Measurements from ENCODE around the gene NOS1AP.

The NOS1AP gene

DNA sequence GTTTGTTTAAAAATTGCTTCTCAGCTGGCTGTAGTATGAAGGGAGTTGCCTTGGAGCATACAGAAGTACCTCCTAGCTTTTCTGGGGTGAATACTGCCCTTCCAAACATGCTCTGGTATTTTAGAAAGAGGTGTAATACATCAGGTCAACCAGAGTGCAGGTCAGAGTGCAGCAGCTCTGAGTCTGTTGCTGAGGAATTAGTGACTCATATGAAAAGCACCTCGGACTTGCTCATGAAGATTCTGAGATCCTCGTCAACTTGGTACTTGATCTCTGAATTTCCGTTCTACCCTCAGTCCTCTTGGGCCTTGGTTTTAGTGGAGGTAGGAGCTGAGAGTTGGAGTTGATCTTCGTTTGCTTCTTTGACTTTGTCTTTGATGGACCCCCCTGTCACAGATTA is 67.3 kb downstream of the NOS1AP start:
- DNase-seq (ENCODE audit: low read depth in 1 of 2, low spot score in 1 of 2): no peak

DNA sequence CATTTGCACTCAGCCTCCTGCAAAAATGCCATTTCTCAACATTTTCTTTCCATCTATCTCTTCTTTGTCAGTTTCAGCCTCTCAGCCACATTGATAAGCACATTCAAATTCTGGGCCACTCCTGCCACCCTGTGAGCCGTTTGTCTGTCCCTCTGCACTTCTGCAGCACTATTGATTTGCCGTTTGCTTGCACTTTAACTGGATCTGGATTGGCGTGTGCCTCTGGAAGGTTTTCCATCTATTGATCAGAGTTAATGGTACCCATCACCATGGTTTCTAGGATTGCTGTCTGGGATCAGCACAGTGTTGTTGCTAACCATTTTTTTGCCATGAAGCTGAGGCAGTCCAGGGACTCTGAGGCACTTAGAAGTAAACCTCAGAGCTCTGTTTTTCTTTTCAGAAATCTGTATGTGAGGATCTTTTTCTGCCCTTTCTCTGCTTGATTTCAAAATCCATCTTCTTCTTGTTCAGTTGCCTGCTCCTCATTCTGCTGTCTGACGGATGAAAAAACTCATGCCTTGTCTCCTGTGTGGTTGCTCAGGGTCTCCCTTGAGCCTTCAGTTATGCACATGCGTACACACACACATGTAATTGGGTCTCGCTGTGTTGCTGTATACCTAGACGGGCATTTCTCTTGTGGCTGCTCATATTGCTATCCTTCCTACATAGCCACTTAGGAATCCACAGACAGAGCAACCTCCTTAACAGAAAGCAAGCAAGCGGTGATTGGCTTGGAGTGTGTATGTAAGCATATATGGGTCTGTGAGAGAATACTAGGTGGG is 67.9 kb downstream of the NOS1AP start:
- DNase-seq (ENCODE audit: low read depth in 1 of 2, low spot score in 1 of 2): no peak

DNA sequence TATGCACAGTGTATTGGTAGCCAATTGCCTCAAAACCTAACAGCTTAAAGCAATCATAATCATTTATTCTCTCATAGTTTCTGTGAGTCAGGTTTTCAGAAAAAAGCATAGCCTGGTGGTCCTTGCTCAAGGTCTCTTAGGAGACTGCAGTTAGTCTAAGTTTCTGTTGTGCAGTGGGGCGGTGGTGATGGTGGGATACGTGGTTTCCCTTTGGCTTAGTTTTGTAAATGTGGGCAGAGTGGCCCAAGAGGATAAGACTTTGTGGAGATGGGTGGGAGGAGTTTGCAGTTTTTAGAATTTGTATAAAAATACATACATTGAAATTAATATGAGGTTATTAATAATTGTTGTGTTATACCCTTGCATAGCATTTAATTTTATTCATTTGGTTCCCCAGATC is 68.6 kb downstream of the NOS1AP start:
- DNase-seq (ENCODE audit: low read depth in 1 of 2, low spot score in 1 of 2): no peak

DNA sequence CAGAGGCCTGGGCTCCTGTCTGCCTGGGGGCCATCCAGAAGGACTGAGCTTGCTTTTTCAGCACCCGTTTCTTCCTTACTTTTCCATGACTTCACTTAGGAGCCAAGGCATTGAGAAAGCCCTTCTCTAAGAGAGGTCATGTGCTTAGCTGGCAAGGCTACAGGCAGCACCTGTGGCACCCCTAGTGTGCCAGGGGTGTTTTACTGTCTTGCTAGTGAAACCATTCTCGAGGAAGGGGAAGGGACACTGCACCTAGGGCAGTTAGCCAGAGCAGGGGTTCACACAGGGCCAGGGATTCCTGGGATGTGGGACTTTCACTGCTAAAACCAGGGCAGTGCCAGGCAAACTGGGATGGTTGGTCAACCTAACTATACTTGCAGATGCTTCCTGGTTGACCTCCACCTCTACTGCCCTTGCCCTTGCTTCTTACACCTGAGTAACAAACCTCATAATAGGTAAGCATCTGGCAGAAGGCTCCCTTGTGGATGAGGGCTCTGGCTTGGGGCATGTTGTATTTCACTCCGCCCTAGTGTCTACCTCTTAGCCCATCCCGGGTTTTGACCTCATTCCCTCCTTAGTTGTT is 69.2 kb downstream of the NOS1AP start:
- no peak for DNase-seq (ENCODE audit: low read depth in 1 of 2, low spot score in 1 of 2)

DNA sequence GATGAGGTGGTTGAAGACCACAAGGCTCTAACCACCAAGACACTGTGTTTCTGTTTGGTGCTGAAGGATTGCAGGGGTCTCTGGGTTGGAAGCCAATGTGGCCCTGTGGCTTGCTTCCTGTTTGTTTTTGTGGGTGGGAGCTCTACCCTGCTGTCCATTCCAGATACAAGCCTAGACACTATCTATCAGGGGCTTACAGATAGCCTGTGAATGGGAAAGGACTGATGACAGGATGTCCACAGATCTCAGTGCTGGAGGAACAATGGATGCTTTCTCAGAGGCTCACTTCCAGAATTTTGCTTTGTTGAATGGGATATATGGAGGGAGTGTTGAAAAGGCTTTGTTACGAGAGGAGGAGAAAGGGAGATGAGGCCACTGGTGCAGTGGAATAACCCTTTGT is 69.7 kb downstream of the NOS1AP start:
- DNase-seq (ENCODE audit: low read depth in 1 of 2, low spot score in 1 of 2): no peak

DNA sequence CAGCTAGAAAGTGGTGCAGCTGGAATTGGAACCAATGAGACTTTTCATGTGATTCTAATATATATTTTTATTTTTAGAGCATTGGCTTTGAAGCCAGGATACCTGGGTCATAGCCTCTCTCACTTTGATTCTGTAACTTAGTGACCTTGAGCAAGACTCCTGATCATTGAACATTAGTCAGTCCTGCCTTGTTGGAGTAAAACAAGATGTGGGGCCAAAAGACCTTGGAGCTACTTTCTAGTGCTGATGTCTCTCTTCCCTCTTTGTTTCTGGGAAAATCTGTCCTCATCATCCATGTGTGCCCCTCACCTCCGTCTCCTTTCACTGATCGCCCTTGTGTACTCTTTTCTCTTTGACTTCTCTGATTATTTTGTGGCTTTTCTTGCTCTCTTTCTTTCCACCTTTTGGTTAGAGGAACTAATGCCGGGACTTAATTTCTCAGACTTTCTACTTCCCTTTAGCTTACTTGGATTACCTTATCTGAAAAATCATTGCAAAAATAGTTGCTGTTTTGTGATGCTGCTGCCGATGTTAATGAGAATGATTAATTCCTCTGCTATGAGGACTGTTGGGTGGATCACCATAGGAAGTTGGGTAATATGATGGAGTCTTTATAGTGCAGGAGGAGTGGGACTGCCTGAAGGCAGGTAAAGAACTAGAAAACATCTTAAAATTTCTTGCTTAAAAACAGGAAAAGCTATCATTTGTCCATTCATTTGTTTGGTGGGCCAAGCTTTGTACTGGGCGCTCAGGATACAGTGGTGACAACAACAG is 72.0 kb downstream of the NOS1AP start:
- no peak for DNase-seq (ENCODE audit: low read depth in 1 of 2, low spot score in 1 of 2)

DNA sequence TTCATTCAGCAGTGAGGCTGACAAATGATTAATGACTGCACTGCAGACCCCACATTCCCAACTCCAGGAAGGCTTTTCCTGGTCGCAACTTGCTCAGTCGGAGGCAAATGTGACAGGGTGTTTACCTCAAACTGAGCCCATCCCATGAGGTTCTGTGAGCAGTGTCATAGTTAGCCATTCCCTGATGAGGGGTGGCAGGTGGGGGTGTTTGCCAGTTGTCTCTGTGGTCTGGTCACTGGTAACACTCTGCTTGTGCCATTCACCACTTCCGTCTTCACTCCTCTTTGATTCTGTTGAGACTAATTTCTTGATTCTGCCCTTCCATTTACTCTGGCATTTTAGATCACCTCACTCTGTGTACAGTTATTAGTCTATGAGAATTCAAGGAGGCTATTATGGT is 73.5 kb downstream of the NOS1AP start:
- no peak for DNase-seq (ENCODE audit: low read depth in 1 of 2, low spot score in 1 of 2)

DNA sequence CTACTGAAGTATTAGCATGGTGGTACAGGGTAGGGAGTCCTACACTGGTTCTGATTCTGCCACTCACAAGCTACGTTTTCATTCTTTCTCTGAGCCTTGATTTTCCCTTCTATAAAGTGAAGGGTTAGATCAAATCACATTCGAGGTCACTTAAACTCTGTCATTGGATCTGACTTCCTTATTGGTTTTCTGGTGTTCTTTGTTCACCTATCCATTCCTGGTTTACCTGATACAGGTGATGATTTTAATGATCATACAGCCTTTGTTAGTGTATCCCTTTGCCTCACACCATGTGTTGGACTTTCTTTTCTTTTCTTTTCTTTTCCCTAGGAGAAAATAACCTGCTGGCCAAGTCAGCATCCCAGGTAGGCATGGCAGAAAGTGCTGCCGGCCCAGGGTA is 74.8 kb downstream of the NOS1AP start:
- DNase-seq (ENCODE audit: low read depth in 1 of 2, low spot score in 1 of 2): no peak

DNA sequence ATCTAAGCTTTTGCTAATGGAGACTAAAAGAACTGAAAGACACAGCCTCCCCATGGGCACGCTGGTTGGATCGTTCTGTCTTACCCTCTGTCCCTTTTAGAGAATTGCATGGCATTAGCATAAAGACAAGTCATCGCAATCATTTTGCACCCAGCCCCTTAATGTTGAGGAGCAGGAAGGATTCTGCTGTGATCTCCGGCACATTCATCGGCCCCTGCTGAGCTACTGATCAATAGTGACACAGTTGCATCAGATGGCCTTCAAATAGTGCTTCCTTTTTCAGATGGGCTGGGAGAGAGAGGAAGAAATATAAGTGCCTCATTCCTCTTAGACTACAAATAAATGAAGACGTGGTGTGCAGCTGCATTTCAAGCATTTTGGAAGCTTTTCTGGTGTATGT is 75.4 kb downstream of the NOS1AP start:
- DNase-seq (ENCODE audit: low read depth in 1 of 2, low spot score in 1 of 2): no peak

DNA sequence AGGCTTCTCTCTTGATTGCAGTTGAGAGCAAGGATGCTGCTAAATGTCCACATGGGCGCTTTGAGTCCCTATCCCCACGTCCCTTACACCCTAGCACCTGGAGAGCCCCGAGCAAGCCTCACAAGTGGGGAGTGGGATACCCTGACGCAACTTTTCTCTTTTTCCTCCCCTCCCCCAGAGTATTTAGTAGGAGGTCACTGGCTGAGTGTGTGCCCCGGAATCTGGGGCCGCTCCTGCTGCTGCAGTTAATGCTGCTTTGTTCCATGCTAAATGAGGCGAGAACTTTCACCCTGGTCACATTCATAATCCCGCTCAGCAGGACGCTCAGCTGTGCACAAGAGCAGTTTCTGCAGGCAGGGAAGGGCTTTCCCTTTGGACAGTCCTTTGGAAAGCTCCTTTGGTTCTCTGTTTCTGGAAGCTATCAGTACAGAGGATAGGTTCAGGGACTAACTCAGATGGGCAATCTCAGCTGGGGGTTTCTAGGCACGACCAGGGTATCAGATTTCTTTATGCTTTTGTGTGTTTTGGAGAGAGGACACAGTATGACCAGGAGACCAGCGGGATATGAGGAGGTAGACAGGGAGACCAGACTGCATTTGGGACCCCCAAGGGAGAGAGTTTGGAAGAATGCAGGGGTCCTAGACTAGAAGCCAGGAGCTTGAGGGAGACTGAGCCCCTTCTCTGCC is 75.9 kb downstream of the NOS1AP start:
- DNase-seq (ENCODE audit: low read depth in 1 of 2, low spot score in 1 of 2): no peak

DNA sequence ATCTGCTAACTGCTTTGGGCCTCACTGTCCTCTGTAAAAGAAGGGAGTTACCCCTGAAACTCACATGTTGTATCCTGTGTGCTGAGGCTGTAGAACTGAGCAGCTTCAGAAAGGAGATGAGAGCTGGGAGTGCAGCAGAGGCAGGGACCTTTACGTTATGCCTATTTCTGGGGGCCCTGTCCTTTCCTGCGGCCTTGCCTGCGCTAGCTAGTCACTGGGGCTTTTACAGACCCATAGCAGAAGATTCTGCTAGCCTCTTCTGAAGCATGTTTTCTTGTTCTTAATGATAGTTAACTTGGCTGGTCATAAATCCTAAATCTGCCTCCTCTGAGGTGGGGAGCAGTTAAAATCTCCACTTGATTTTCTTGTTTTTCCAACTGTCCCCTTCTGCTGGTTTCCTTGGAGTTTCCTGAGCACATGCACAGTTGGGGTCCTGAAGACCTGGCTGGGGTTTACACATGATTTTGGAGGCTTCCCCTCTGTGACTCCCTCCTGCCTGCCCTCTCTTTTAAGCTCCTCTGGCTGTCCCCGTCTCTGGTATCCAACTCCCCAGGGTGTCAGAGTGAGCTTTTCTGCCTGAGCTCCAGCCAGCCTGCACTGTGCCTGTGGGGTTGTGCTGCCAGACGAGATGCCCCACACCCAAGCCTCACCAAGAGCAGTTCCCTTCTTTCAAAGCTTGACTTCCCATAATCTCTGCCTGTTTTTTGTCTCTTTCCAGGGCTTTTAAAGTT is 76.6 kb downstream of the NOS1AP start:
- DNase-seq (ENCODE audit: low read depth in 1 of 2, low spot score in 1 of 2): no peak

DNA sequence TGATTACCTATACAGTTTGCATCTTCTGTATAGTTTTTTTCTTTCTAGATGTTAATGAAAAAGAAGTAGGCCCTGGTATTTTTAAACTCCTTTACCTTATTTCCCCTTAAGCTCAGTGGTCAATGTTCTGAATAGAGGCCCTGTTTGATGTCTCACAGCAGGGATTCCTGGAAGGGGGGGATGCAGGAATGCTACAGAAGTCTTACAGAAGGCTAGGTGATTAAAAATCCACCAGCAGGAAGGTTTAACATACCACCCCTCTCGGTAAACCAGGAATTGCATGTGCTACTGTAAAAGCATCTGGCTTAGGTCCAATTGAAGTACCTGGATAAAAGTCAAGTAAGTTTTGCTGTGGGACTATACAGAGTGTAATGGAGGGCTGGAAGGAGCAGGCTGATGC is 78.3 kb downstream of the NOS1AP start:
- no peak for DNase-seq (ENCODE audit: low read depth in 1 of 2, low spot score in 1 of 2)

DNA sequence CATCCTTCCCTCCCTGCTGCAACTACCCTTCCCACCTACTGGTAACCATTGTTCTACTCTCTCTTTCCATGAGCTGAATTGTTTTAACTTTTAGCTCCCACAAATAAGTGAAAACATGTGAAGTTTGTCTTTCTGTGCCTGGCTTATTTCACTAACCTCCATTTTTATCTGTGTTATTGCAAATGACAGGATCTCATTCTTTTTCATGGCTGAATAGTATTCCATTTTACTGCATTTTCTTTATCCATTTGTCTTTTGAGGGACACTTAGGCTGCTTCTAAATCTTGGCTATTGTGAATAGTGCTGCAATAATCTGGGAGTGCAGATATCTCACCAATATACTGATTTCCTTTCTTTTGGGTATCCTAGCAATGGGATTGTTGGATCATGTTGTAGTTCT is 80.6 kb downstream of the NOS1AP start:
- no peak for DNase-seq (ENCODE audit: low read depth in 1 of 2, low spot score in 1 of 2)

DNA sequence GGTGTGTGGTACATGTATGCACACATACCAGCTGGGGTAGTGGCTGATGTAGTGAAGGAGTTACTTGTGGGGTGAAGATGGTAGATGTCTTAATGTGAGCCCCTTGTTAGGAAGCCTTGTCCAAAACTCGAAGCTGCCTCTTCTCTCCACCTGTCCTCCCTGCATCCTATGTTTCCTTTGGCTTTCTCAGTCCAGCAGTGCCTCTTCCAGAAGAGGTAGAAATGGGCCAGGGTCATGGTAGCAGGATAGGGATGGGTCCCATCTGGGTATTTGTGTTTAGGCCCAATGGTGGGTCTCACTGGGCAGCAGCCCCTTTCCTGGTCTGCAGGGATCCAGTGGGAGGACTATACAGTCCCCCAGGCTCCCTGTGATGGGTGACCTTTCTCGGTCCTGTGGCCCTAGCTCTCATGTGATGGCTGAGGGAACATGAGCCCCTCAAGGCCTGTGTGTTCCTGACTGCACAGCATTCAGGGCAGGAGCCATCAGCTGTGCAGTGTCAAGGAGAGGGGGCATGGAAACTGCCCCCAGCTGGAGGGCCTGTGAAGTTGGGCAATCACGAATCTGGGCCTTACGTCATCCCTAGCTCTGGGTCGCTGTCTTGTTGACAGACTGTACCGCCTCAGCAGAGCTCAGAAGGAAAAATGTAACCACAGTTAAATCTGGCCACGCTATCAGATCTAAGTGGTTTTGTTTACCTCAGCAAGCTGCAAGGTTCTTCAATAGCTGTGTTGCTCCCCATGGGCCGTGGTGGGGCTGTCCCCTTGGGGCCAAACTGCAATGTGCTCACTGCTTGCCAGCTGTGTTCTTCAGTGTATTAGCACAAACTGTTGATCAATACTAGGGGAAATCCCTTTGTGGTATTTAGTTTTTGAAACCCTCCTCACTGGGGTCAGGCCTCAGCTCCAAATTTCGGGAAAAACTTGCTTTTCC is 82.7 kb downstream of the NOS1AP start:
- no peak for DNase-seq (ENCODE audit: low read depth in 1 of 2, low spot score in 1 of 2)

DNA sequence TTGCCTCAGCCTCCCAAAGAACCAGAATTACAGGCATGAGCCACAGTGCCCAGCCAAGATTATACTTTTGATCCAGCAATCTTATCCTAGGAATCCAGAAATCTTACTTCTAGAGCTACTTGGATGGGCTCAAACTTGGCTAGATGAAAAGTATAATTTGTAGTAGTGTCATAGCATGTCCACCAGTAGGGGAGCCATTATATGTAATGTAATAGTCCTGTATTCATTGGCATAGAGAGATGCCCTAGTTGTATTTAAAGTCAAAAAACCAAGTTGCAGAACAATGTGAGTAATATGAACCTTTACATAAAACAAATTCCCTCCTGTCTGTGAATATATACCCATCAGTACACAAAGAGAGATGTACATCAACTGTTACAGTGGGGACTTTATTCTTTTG is 83.9 kb downstream of the NOS1AP start:
- no peak for DNase-seq (ENCODE audit: low read depth in 1 of 2, low spot score in 1 of 2)

DNA sequence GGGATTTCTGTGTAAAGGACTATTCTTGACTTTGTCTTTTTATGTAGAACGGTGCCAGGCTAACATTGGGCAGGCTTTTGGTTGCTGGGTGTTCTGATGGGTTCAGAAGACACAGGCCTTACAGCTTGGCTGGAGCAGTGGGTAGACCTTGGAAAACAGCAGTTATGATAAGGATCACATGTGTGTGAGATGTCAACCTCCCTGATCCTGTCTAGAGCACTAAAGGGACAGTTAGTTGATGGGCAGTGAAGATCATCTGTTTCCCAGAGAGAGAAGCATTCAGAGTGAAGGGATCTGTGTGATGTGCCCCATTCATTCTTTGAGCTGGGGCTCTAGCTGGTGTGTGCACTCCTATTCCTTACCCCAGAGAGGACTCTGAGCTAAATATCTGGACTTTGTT is 88.0 kb downstream of the NOS1AP start:
- DNase-seq (ENCODE audit: low read depth in 1 of 2, low spot score in 1 of 2): no peak

DNA sequence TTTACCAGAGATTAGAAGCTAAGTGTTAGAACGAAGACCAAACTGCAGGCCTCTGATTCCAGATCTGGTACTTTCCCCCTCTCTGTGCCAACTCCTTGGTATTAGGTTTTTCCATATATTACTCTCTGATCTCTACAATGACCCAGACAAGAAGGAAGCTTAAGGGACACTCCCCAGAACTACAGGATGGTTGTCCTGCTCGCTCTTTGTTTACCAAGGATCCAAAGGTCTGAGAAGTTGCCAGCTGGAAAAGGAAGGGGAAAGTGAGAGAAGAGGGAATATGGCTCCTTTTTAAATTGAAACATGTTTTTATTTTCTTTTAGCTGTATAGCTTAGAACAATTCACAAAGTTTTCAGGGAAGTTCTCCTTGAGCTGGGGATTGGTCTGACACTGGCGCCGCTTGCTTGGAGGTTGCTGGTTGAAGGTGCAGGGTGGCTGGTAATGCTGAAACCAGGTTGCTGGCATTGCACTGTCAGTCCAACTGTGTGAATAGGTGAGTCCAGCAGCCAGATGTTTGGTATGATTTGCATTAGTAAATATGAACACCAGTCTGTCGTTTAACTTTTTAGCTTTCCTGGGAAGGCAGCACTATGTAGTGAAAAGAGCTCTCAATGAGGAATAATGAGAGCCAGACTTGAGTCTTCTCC is 89.3 kb downstream of the NOS1AP start:
- DNase-seq (ENCODE audit: low read depth in 1 of 2, low spot score in 1 of 2): no peak

DNA sequence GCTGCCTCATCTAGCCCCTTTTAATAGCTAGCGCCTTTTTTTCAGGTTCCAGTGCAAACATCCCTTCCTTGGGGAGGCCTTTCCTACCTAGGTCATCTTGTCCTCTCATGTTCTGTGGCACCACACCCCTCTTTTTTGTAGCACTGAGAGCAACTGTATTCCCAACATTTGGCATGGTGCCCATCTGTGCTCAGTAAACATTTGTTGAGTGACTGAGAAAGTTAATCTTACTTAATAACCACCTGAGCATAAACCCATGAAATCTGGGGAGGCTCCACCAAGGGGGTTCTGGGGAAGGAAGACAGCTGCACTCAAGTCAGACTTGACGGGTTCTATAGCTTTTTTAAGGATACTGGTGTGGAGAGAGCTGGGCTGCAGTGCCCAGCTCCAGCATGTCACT is 90.0 kb downstream of the NOS1AP start:
- DNase-seq (ENCODE audit: low read depth in 1 of 2, low spot score in 1 of 2): no peak

DNA sequence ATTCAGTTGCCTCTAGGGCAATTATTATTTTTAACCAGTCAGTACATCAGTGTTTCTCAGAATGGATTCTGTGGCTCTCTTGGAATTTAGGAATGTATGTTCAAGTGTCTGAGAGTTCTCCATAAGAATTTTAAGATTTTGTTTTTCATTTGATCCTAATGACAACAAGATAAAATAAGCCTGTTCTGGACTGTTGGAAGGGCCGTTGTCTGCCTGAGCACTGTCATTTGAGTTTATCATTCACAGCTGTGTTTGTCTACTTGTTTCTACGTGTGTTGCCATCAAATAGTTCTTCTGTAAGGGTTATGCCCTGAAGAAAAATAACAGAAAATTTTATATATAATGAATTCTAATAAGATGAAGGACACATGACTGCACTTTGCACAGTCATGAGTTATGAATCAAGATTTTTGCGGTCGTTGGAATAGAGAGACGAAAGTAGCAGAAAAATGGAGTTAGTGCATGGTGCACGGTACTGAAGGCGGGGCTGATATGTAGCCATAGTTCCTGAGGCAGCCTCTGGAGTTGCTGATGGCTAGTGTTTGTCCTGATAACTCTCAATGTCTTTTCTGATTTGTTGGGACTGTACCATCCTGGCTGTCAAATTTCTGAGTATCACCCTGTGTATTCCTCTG is 92.5 kb downstream of the NOS1AP start:
- no peak for DNase-seq (ENCODE audit: low read depth in 1 of 2, low spot score in 1 of 2)
